Adrenal gland (tissue), 12 donors: Measurements from ENCODE around the gene SEPTIN8. TPM values are rescaled to one million over a fixed set of nuclear protein-coding genes. Genes with fewer than 3 reads are reported as not detected.

ENCODE experiments used
- DNase-seq, 7 donors: peaks; one replicate each; pipeline ENCODE4 v3.0.0-alpha.2; 2019 to 2020
- H3K27ac ChIP-seq, 5 donors: fragments of 200-600 bp; sonication (generic) in 4 of 5; 1 replicate in 3 of 5; 2 replicates in 2 of 5; pipeline versions ENCODE4 v1.5.1 to v1.8.0; 2016 to 2020; ENCODE audit warnings: mild to moderate bottlenecking in 1 of 5
- H3K27me3 ChIP-seq: fragments of 200-600 bp; 2 replicates; pipeline ENCODE4 v1.8.0; 2021
- H3K36me3 ChIP-seq, 2 donors: fragments of 200-600 bp; replicated peaks in 1 of 2; 1 replicate in 1 of 2; 2 replicates in 1 of 2; pipeline versions ENCODE4 v1.5.1 to v1.8.0; 2018 to 2022
- H3K4me1 ChIP-seq, 2 donors: fragments of 200-600 bp; replicated peaks in 1 of 2; 1 replicate in 1 of 2; 2 replicates in 1 of 2; pipeline versions ENCODE4 v1.5.1 to v1.8.0; 2018 to 2021
- H3K4me3 ChIP-seq, 4 donors: fragments of 200-600 bp; sonication (generic) in 3 of 4; one replicate each; pipeline ENCODE4 v1.5.1; 2016 to 2018
- H3K9me3 ChIP-seq, 3 donors: fragments of 200-600 bp; sonication (generic) in 1 of 3; replicated peaks in 1 of 3; 1 replicate in 2 of 3; 2 replicates in 1 of 3; pipeline versions ENCODE4 v1.5.1 to v1.8.0; 2016 to 2021
- CTCF ChIP-seq, 6 experiments: fragments of 450-650 bp in 4 of 6; fragments of 200-600 bp in 2 of 6; sonication (generic) in 1 of 6; IDR thresholded peaks; 1 replicate in 5 of 6; 2 replicates in 1 of 6; pipeline versions ENCODE4 v1.5.1 to v1.8.0; 2016 to 2021; ENCODE audit warnings: antibody characterized with exemption in 6 of 6, mild to moderate bottlenecking in 2 of 6, moderate library complexity in 1 of 6
- POLR2A ChIP-seq, 2 donors: fragments of 450-650 bp; IDR thresholded peaks; one replicate each; pipeline ENCODE4 v1.6.1; 2017; ENCODE audit warnings: antibody characterized with exemption in 2 of 2, mild to moderate bottlenecking in 2 of 2, moderate library complexity in 1 of 2
- WGBS, 4 donors: extraction: QIAGEN DNeasy Blood & Tissue Kit in 2 of 4; methylation state at CpG; one replicate each; pipeline versions ENCODE4 v1.1.5 to v1.1.7; 2013 to 2017; 5-methylcytosine and 5-hydroxymethylcytosine counted together
- intact Hi-C, 2 donors: fragments of 100-400 bp; cut with DNase I; formaldehyde crosslinking; loops; one replicate each; pipeline versions ENCODE4 v1.14.1 to v1.15.0; 2022 to 2023
- polyA plus RNA-seq, 3 donors: library from polyadenylated mRNA; stranded (reverse); fragments of 200-250 nt in 2 of 3; fragments of 350-450 nt in 1 of 3; fragmentation: Illumina TruSeq in 1 of 3; extraction: RNeasy Lipid Tissue Mini Kit (QIAGEN cat#74804) in 1 of 3; gene quantifications; one replicate each; pipeline ENCODE4 v1.2.3, GENCODE V29; 2013 to 2014
- total RNA-seq, 9 donors: library from RNA; depleted of rRNA in 4 of 9; stranded (reverse); fragments of >200 nt in 4 of 9; fragments of 120-200 nt in 1 of 9; fragmentation: NEBNext Ultra II Directional in 1 of 9; extraction: Animal tissue kit (Norgen Biotek cat#: 25700) in 1 of 9; gene quantifications; one replicate each; pipeline versions ENCODE4 v1.1.0 to v1.2.4, GENCODE V29; 2013 to 2023
- donor health status: healthy with polysubstance abuse.
- donor health status: Bipolar disorder and iron deficiency.
- donor health status: DM: yes; HTN: yes; CAD: no.
- donor health status: DM: no; HTN: no; CAD: no.
- donor health status: DM: no; HTN: no; CAD: no.
- donor health status: DM: yes; HTN: yes; CAD: no.

Gene SEPTIN8
- total and polyA plus RNA-seq, 12 donors = 9.7 to 36.2 (median 24.3) TPM

- no peaks in the 10 kb centered on the region for H3K9me3 ChIP-seq
- 80 to 87% (median 81%) methylated on average over 7 of the region's 7 CpGs for WGBS, 4 donors
- peaks cover 4 to 16% of the 10 kb centered on the region in 2 donors for H3K4me1 ChIP-seq
- peaks cover 9% of the 10 kb centered on the region for H3K27me3 ChIP-seq
- TF ChIP-seq CTCF (IDR thresholded peaks at IDR 0.05) = no peak
- DNase-seq = peak in 2 of 7 donors; percentile 28 to 60
- no peak overlapping the region for H3K4me3 ChIP-seq
- no peak overlapping the region for H3K27ac ChIP-seq
- no peaks in the 10 kb centered on the region for H3K36me3 ChIP-seq
- intact Hi-C loops = no loop called here
These were observed 25.6 kb downstream of the SEPTIN8 start for GRCh38 chr5:132751444-132751843.

- TF ChIP-seq CTCF (IDR thresholded peaks at IDR 0.05) = no peak
- TF ChIP-seq POLR2A (IDR thresholded peaks at IDR 0.05) = no peak
- intact Hi-C loops = no loop called here
- Histone ChIP-seq H3K27me3 (peaks cover 12% of the 10 kb centered on the region), H3K9me3 (no peaks in the 10 kb centered on the region), H3K4me1 (peaks cover 4 to 16% of the 10 kb centered on the region in 2 donors), H3K36me3 (no peaks in the 10 kb centered on the region), H3K4me3 (no peak overlapping the region), H3K27ac (no peak overlapping the region)
- 85 to 93% (median 90%) methylated on average over 10 of the region's 10 CpGs for WGBS, 4 donors
- peak in 1 of 7 donors; percentile 42 for DNase-seq
These were observed 26.4 kb downstream of the SEPTIN8 start for GRCh38 chr5:132750471-132751230.

GRCh38 chr5:132749506-132749905, 27.5 kb downstream of the SEPTIN8 start:
- Histone ChIP-seq H3K27ac (no peak overlapping the region), H3K36me3 (no peaks in the 10 kb centered on the region), H3K4me3 (no peak overlapping the region), H3K27me3 (peaks cover 17% of the 10 kb centered on the region), H3K4me1 (peaks cover 4 to 16% of the 10 kb centered on the region in 2 donors), H3K9me3 (no peaks in the 10 kb centered on the region)
- WGBS, 4 donors = 86 to 95% (median 94%) methylated on average over 2 of the region's 2 CpGs
- intact Hi-C loops = no loop called here
- TF ChIP-seq CTCF (IDR thresholded peaks at IDR 0.05) (no peak), POLR2A (IDR thresholded peaks at IDR 0.05) (no peak)
- no peak for DNase-seq

- intact Hi-C loops = no loop called here
- 92 to 93% (median 92%) methylated on average over 10 of the region's 10 CpGs for WGBS, 4 donors
- H3K9me3 ChIP-seq = no peaks in the 10 kb centered on the region
- no peak overlapping the region for H3K27ac ChIP-seq
- no peak for TF ChIP-seq POLR2A (IDR thresholded peaks at IDR 0.05)
- no peak for TF ChIP-seq CTCF (IDR thresholded peaks at IDR 0.05)
- H3K27me3 ChIP-seq = peaks cover 17% of the 10 kb centered on the region
- no peak overlapping the region for H3K4me3 ChIP-seq
- DNase-seq = no peak
- peaks cover 4 to 16% of the 10 kb centered on the region in 2 donors for H3K4me1 ChIP-seq
- H3K36me3 ChIP-seq = no peaks in the 10 kb centered on the region
These were observed 28.5 kb downstream of the SEPTIN8 start for GRCh38 chr5:132748522-132749000.
